ENCODE results near the gene SETD7.
"Not testable (repeated sequence)": the region's sequence is repeated elsewhere in the genome, so short reads cannot be mapped to it uniquely, and the experiment has no call there.

The SETD7 gene

GRCh38 chr4:139506774-139507173, 49.2 kb downstream of the SETD7 start:
- no peak for DNase-seq

GRCh38 chr4:139503622-139504166, 52.3 kb downstream of the SETD7 start:
- no peak for DNase-seq

- DNase-seq = no peak
Measured at GRCh38 chr4:139501927-139502899, 53.8 kb downstream of the SETD7 start.

GRCh38 chr4:139501527-139501926, 54.5 kb downstream of the SETD7 start:
- no peak for DNase-seq

GRCh38 chr4:139501117-139501516, 54.9 kb downstream of the SETD7 start:
- no peak for DNase-seq

- no peak for DNase-seq
Measured at GRCh38 chr4:139499186-139499585, 56.8 kb downstream of the SETD7 start.

GRCh38 chr4:139493176-139493575, 62.8 kb downstream of the SETD7 start:
- DNase-seq = no peak

- no peak for DNase-seq
Measured at GRCh38 chr4:139492429-139492828, 63.6 kb downstream of the SETD7 start.

GRCh38 chr4:139489638-139490037, 66.4 kb downstream of the SETD7 start:
- no peak for DNase-seq

GRCh38 chr4:139488442-139488841, 67.6 kb downstream of the SETD7 start:
- DNase-seq = no peak

- no peak for DNase-seq
Measured at GRCh38 chr4:139484783-139485311, 71.2 kb downstream of the SETD7 start.

GRCh38 chr4:139483000-139483399, 73.0 kb downstream of the SETD7 start:
- no peak for DNase-seq

GRCh38 chr4:139481465-139481864, 74.6 kb downstream of the SETD7 start:
- DNase-seq = no peak

GRCh38 chr4:139476363-139476762, 79.7 kb downstream of the SETD7 start:
- DNase-seq = no peak

GRCh38 chr4:139472852-139473251, 83.2 kb downstream of the SETD7 start:
- no peak for DNase-seq

- no peak for DNase-seq
Measured at GRCh38 chr4:139470997-139471665, 84.9 kb downstream of the SETD7 start.

- no peak for DNase-seq
Measured at GRCh38 chr4:139470295-139470694, 85.7 kb downstream of the SETD7 start.

- no peak for DNase-seq
Measured at GRCh38 chr4:139469869-139470268, 86.2 kb downstream of the SETD7 start.

GRCh38 chr4:139469216-139469615, 86.8 kb downstream of the SETD7 start:
- DNase-seq = no peak

GRCh38 chr4:139468756-139469155, 87.3 kb downstream of the SETD7 start:
- not testable (repeated sequence) for DNase-seq

GRCh38 chr4:139465922-139466321, 90.1 kb downstream of the SETD7 start:
- no peak for DNase-seq

- not testable (repeated sequence) for DNase-seq
Measured at GRCh38 chr4:139464512-139464911, 91.5 kb downstream of the SETD7 start.

GRCh38 chr4:139461022-139461628, 94.9 kb downstream of the SETD7 start:
- DNase-seq = no peak
